WTC11 (cell line): ENCODE data around the gene FGR. TPM values are rescaled to one million over a fixed set of nuclear protein-coding genes. Genes with fewer than 3 reads are reported as not detected.

Source experiments
- ATAC-seq: fragments of 200-7000 bp; cut with Tn5 transposase; 2 replicates; pipeline ENCODE4 v1.10.0; 2021; ENCODE audit warnings: mild to moderate bottlenecking, moderate library complexity
- CTCF ChIA-PET: fragments of 300-600 bp; sonication (Branson Sonifier 250); formaldehyde crosslinking; loops from one replicate; lab custom pipeline; 2021; ENCODE audit warnings: antibody characterized with exemption; lab: Charles Lee
- POLR2A ChIA-PET: fragments of 350-600 bp; sonication (Branson Sonifier 250); formaldehyde crosslinking; loops from one replicate; lab custom pipeline; 2021; ENCODE audit warnings: antibody characterized with exemption; lab: Charles Lee
- DNase-seq: peaks from one replicate; pipeline ENCODE4 v3.0.0; 2021; ENCODE audit warnings: low spot score
- H3K27ac Mint-ChIP-seq: 2 replicates; pipeline ENCODE4 v1.8.0; 2021; ENCODE audit warnings: mixed read lengths
- H3K27me3 Mint-ChIP-seq: 2 replicates; pipeline ENCODE4 v1.8.0; 2021; ENCODE audit warnings: low read depth, mild to moderate bottlenecking, moderate library complexity, mixed read lengths
- H3K36me3 Mint-ChIP-seq: 2 replicates; pipeline ENCODE4 v1.8.0; 2021; ENCODE audit warnings: mixed read lengths
- H3K4me1 Mint-ChIP-seq: 2 replicates; pipeline ENCODE4 v1.8.0; 2022; ENCODE audit warnings: mixed read lengths
- H3K4me3 Mint-ChIP-seq: 2 replicates; pipeline ENCODE4 v1.8.0; 2021; ENCODE audit warnings: mild to moderate bottlenecking, moderate library complexity, mixed read lengths
- H3K9me3 Mint-ChIP-seq: 2 replicates; pipeline ENCODE4 v1.8.0; 2021; ENCODE audit warnings: mixed read lengths
- AFF4 ChIP-seq: sonication (generic); formaldehyde crosslinking; IDR thresholded peaks from 2 replicates; pipeline ENCODE4 v1.8.1; 2023; ENCODE audit warnings: mild to moderate bottlenecking, missing genetic modification reagents, borderline replicate concordance
- AR ChIP-seq: fragments of 250-450 bp; sonication (Bioruptor Pico); IDR thresholded peaks from 2 replicates; pipeline ENCODE4 v1.9.0; 2021; ENCODE audit warnings: mild to moderate bottlenecking
- FOXK1 ChIP-seq: sonication (generic); formaldehyde crosslinking; IDR thresholded peaks from 2 replicates; pipeline ENCODE4 v1.8.0; 2022; ENCODE audit warnings: mild to moderate bottlenecking, moderate library complexity, missing genetic modification reagents
- FOXP1 ChIP-seq: sonication (generic); formaldehyde crosslinking; IDR thresholded peaks from 2 replicates; pipeline ENCODE4 v1.8.0; 2022; ENCODE audit warnings: missing genetic modification reagents, mild to moderate bottlenecking, moderate library complexity, borderline replicate concordance
- NR1H2 ChIP-seq: sonication (generic); formaldehyde crosslinking; IDR thresholded peaks from 2 replicates; pipeline ENCODE4 v1.9.0; 2021; ENCODE audit warnings: mild to moderate bottlenecking, moderate library complexity, missing genetic modification reagents
- SOX15 ChIP-seq: fragments of 250-450 bp; sonication (Bioruptor Pico); IDR thresholded peaks from 2 replicates; pipeline ENCODE4 v1.9.0; 2021; ENCODE audit warnings: mild to moderate bottlenecking
- ZNF263 ChIP-seq: sonication (generic); formaldehyde crosslinking; IDR thresholded peaks from 2 replicates; pipeline ENCODE4 v1.8.1; 2022; ENCODE audit warnings: low read depth, mild to moderate bottlenecking, moderate library complexity, missing genetic modification reagents
- ZNF416 ChIP-seq: fragments of 250-450 bp; sonication (Bioruptor Pico); IDR thresholded peaks from 2 replicates; pipeline ENCODE4 v1.9.0; 2021; ENCODE audit warnings: mild to moderate bottlenecking, inconsistent platforms
- total RNA-seq: library from RNA; stranded (reverse); gene quantifications from 3 replicates; pipeline ENCODE4 v1.2.3, GENCODE V29; 2021
- TF ChIP-seq, protein P1 (sequence below): fragments of 200-600 bp; IDR thresholded peaks from 2 replicates; pipeline ENCODE4 v1.8.0; 2022; ENCODE audit warnings: antibody characterized with exemption
- TF ChIP-seq, protein P2 (sequence below): sonication (generic); formaldehyde crosslinking; IDR thresholded peaks from 2 replicates; pipeline ENCODE4 v1.8.0; 2022; ENCODE audit warnings: mild to moderate bottlenecking, missing genetic modification reagents
- TF ChIP-seq, protein P3 (sequence below): sonication (generic); formaldehyde crosslinking; IDR thresholded peaks from 2 replicates; pipeline ENCODE4 v1.8.0; 2023; ENCODE audit warnings: missing genetic modification reagents, mild to moderate bottlenecking, borderline replicate concordance
- TF ChIP-seq, protein P4 (sequence below): sonication (generic); formaldehyde crosslinking; IDR thresholded peaks from 2 replicates; pipeline ENCODE4 v1.8.1; 2023; ENCODE audit warnings: mild to moderate bottlenecking, missing genetic modification reagents
- TF ChIP-seq, protein P5 (sequence below): sonication (generic); formaldehyde crosslinking; IDR thresholded peaks from 2 replicates; pipeline ENCODE4 v1.8.0; 2023; ENCODE audit warnings: mild to moderate bottlenecking, missing genetic modification reagents

The FGR gene
- total RNA-seq, 1 experiment from 2014 or later: 0.77 TPM

DNA sequence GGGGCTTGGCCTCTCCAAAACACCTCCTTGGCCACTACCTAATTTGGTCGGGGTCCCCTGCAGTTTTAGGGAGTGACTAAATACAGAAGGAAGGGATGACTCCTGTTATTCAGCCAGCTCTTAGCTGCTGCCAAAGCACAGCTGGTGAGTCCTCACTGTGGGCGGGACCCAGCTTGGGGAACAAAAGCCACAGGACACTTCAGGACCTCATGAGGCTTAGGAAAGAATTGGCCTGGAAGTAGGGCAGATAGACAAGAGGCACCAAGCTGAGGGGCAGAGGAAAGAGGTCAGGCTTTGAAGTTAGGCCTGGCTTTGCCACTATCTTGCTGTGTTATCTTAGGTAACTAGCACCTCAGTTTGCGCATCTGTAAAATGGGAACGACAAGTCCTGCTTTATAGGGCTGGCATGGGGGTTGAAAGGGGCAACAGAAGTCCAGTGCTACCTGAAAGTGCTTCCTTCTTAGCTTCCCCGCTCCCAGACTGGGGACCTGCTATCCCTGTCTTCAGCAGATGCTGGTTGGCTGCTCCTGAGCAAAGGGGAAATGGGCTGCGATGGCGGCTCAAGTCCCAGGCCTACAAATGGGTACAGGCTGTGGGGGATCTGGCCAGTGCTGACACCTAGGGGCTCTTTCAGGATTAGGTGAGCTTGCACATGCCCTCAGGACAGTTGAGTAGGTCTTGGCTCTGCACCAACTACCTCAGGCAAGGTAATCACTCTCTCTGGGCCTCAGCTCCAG lies 21.3 kb upstream of the FGR start (continued):
- TF ChIP-seq AR (CRISPR knock-in tag) (no peak), ZNF416 (no peak), SOX15 (no peak), NR1H2 (CRISPR knock-in tag) (no peak), ZNF263 (CRISPR knock-in tag) (peak; percentile 53; the same call in 1 of the 2 replicates), FOXK1 (peak; percentile 43; the same call in 1 of the 2 replicates)
- TF ChIP-seq, protein P1, sequence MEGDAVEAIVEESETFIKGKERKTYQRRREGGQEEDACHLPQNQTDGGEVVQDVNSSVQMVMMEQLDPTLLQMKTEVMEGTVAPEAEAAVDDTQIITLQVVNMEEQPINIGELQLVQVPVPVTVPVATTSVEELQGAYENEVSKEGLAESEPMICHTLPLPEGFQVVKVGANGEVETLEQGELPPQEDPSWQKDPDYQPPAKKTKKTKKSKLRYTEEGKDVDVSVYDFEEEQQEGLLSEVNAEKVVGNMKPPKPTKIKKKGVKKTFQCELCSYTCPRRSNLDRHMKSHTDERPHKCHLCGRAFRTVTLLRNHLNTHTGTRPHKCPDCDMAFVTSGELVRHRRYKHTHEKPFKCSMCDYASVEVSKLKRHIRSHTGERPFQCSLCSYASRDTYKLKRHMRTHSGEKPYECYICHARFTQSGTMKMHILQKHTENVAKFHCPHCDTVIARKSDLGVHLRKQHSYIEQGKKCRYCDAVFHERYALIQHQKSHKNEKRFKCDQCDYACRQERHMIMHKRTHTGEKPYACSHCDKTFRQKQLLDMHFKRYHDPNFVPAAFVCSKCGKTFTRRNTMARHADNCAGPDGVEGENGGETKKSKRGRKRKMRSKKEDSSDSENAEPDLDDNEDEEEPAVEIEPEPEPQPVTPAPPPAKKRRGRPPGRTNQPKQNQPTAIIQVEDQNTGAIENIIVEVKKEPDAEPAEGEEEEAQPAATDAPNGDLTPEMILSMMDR: no peak

DNA sequence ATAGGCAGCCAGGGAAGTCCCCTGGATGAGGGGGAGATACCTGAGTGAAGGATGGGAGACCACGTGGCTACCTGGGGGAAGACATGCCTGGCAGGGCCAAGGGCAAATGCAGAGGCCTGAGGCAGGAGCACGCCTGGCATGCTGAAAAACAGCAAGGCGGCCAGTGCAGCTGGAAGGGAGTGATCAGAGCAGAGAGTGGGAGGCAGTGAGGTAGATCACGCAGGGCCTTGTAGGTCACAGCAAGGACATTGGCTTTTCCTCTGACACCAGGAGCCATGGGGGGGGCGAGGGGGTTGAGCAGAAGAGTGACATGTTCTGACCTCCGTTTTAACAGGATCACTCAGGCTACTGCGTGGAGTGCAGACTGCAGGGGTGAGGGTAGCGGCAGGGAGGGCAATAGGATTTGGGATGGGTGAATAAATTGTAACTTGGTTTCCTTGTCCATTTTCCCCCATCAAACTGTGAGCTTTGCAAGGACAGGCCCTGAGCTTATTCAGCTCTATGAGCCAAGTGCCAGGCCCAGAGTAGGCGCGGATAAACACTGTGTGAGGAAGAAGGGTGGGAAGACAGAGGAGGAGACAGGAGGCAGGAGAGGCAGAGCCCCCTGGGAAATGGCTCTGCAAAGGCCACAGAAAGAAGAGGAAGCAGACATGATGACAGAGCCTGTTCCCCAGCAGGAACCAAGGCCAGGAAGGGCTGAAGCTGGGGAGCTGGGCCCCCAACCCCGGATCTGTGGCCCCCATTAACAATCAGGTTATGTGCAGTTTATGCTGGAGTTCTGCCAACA lies 20.4 kb upstream of the FGR start:
- ATAC-seq (no peak), DNase-seq (no peak)
- Mint-ChIP-seq H3K4me1 (peaks cover 45% of the 10 kb centered on the region), H3K4me3 (no peak overlapping the region), H3K27ac (peak overlapping the region; percentile 96), H3K36me3 (no peaks in the 10 kb centered on the region), H3K9me3 (no peaks in the 10 kb centered on the region), H3K27me3 (0 out of 2 replicates have a peak, but pooled peaks cover 3% of the 10 kb centered on the region)
- CTCF ChIA-PET: interaction anchor here (0.8 to 3.0 kb wide), 11 partner anchors 12 to 289 kb away, joined by 3 to 34 read pairs (median 5); partner anchors contain the start of genes FAM76A and MAP3K6
- POLR2A ChIA-PET: no interaction called here
- TF ChIP-seq, protein P2, sequence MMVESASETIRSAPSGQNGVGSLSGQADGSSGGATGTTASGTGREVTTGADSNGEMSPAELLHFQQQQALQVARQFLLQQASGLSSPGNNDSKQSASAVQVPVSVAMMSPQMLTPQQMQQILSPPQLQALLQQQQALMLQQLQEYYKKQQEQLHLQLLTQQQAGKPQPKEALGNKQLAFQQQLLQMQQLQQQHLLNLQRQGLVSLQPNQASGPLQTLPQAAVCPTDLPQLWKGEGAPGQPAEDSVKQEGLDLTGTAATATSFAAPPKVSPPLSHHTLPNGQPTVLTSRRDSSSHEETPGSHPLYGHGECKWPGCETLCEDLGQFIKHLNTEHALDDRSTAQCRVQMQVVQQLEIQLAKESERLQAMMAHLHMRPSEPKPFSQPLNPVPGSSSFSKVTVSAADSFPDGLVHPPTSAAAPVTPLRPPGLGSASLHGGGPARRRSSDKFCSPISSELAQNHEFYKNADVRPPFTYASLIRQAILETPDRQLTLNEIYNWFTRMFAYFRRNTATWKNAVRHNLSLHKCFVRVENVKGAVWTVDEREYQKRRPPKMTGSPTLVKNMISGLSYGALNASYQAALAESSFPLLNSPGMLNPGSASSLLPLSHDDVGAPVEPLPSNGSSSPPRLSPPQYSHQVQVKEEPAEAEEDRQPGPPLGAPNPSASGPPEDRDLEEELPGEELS (CRISPR knock-in tag): no peak
- TF ChIP-seq, protein P3, sequence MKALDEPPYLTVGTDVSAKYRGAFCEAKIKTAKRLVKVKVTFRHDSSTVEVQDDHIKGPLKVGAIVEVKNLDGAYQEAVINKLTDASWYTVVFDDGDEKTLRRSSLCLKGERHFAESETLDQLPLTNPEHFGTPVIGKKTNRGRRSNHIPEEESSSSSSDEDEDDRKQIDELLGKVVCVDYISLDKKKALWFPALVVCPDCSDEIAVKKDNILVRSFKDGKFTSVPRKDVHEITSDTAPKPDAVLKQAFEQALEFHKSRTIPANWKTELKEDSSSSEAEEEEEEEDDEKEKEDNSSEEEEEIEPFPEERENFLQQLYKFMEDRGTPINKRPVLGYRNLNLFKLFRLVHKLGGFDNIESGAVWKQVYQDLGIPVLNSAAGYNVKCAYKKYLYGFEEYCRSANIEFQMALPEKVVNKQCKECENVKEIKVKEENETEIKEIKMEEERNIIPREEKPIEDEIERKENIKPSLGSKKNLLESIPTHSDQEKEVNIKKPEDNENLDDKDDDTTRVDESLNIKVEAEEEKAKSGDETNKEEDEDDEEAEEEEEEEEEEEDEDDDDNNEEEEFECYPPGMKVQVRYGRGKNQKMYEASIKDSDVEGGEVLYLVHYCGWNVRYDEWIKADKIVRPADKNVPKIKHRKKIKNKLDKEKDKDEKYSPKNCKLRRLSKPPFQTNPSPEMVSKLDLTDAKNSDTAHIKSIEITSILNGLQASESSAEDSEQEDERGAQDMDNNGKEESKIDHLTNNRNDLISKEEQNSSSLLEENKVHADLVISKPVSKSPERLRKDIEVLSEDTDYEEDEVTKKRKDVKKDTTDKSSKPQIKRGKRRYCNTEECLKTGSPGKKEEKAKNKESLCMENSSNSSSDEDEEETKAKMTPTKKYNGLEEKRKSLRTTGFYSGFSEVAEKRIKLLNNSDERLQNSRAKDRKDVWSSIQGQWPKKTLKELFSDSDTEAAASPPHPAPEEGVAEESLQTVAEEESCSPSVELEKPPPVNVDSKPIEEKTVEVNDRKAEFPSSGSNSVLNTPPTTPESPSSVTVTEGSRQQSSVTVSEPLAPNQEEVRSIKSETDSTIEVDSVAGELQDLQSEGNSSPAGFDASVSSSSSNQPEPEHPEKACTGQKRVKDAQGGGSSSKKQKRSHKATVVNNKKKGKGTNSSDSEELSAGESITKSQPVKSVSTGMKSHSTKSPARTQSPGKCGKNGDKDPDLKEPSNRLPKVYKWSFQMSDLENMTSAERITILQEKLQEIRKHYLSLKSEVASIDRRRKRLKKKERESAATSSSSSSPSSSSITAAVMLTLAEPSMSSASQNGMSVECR (CRISPR knock-in tag): no peak
- TF ChIP-seq FOXP1 (CRISPR knock-in tag) (peak; percentile 15; the same call in 1 of the 2 replicates), AFF4 (CRISPR knock-in tag) (no peak)
- TF ChIP-seq, protein P4, sequence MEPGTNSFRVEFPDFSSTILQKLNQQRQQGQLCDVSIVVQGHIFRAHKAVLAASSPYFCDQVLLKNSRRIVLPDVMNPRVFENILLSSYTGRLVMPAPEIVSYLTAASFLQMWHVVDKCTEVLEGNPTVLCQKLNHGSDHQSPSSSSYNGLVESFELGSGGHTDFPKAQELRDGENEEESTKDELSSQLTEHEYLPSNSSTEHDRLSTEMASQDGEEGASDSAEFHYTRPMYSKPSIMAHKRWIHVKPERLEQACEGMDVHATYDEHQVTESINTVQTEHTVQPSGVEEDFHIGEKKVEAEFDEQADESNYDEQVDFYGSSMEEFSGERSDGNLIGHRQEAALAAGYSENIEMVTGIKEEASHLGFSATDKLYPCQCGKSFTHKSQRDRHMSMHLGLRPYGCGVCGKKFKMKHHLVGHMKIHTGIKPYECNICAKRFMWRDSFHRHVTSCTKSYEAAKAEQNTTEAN: no peak
- TF ChIP-seq, protein P5, sequence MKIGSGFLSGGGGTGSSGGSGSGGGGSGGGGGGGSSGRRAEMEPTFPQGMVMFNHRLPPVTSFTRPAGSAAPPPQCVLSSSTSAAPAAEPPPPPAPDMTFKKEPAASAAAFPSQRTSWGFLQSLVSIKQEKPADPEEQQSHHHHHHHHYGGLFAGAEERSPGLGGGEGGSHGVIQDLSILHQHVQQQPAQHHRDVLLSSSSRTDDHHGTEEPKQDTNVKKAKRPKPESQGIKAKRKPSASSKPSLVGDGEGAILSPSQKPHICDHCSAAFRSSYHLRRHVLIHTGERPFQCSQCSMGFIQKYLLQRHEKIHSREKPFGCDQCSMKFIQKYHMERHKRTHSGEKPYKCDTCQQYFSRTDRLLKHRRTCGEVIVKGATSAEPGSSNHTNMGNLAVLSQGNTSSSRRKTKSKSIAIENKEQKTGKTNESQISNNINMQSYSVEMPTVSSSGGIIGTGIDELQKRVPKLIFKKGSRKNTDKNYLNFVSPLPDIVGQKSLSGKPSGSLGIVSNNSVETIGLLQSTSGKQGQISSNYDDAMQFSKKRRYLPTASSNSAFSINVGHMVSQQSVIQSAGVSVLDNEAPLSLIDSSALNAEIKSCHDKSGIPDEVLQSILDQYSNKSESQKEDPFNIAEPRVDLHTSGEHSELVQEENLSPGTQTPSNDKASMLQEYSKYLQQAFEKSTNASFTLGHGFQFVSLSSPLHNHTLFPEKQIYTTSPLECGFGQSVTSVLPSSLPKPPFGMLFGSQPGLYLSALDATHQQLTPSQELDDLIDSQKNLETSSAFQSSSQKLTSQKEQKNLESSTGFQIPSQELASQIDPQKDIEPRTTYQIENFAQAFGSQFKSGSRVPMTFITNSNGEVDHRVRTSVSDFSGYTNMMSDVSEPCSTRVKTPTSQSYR (CRISPR knock-in tag): no peak
